Fibroblast of villous mesenchyme (primary cell): ENCODE measurements around the gene PARD6A. TPM values are rescaled to one million over a fixed set of nuclear protein-coding genes. Genes with fewer than 3 reads are reported as not detected.

Experiments
- DNase-seq: peaks from one replicate; pipeline ENCODE4 v3.0.0-alpha.2; 2010; ENCODE audit warnings: low read depth
- H3K4me3 ChIP-seq: 2 replicates; pipeline ENCODE4 v1.5.1; 2011; ENCODE audit warnings: low read depth, mild to moderate bottlenecking, low read length
- total RNA-seq: library from RNA; depleted of rRNA; stranded (reverse); fragments of >200 nt; gene quantifications from 2 replicates; pipeline ENCODE4 v1.2.3, GENCODE V29; 2012
- TF ChIP-seq, protein P1 (sequence below): IDR thresholded peaks from 2 replicates; pipeline ENCODE4 v1.5.1; 2012; ENCODE audit warnings: low read depth, mild to moderate bottlenecking, low read length; ENCODE audit not compliant: insufficient read depth

PARD6A gene
- total RNA-seq, 1 donor: 2.6 TPM

GRCh38 chr16:67657751-67658518 lies 2.8 kb upstream of the PARD6A start:
- no peak for DNase-seq
- H3K4me3 ChIP-seq: no peak overlapping the region
- TF ChIP-seq, protein P1, sequence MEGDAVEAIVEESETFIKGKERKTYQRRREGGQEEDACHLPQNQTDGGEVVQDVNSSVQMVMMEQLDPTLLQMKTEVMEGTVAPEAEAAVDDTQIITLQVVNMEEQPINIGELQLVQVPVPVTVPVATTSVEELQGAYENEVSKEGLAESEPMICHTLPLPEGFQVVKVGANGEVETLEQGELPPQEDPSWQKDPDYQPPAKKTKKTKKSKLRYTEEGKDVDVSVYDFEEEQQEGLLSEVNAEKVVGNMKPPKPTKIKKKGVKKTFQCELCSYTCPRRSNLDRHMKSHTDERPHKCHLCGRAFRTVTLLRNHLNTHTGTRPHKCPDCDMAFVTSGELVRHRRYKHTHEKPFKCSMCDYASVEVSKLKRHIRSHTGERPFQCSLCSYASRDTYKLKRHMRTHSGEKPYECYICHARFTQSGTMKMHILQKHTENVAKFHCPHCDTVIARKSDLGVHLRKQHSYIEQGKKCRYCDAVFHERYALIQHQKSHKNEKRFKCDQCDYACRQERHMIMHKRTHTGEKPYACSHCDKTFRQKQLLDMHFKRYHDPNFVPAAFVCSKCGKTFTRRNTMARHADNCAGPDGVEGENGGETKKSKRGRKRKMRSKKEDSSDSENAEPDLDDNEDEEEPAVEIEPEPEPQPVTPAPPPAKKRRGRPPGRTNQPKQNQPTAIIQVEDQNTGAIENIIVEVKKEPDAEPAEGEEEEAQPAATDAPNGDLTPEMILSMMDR: no peak

DNA sequence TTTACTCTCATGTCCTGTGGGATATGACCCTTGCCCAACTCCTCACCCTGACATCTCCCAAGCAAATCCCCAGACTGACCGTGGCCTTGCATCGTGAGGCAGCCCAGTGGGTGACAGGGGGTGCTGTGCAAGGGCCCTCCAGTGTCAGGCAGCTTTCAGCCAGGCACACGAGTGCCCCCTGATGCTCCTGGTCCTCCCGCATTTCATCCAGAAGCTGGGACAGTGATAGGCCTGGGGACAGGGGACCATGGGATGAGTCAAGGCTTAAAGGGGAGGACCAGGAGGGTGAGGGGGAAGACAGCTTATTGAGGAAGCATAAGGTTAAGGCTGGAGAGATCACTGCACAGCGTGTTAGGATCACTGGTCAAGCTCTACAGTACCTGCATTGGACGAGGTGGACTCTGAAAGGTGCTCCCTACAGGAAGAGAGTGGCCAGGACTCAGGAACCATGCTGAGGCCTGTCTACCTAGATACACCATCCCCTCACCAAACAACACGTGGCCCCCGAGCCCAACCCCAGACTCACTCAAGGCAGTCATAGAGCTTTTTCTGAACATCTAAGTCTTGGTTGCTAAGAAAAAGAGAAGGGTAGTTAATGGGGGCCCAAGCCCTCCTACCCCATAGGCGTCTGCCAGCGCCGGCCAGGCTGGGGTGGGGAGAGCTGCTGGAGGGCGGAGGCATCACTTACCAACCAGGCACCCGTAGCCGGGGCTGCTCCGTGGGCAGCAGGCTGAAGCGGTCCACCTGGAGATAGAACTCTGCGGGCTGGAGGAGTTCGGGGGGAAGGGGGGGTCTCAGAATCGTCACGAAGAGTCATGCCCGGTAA lies 1.7 kb upstream of the PARD6A start:
- TF ChIP-seq, protein P1: no peak
- peak overlapping the region; percentile 92 for H3K4me3 ChIP-seq
- DNase-seq: no peak

DNA sequence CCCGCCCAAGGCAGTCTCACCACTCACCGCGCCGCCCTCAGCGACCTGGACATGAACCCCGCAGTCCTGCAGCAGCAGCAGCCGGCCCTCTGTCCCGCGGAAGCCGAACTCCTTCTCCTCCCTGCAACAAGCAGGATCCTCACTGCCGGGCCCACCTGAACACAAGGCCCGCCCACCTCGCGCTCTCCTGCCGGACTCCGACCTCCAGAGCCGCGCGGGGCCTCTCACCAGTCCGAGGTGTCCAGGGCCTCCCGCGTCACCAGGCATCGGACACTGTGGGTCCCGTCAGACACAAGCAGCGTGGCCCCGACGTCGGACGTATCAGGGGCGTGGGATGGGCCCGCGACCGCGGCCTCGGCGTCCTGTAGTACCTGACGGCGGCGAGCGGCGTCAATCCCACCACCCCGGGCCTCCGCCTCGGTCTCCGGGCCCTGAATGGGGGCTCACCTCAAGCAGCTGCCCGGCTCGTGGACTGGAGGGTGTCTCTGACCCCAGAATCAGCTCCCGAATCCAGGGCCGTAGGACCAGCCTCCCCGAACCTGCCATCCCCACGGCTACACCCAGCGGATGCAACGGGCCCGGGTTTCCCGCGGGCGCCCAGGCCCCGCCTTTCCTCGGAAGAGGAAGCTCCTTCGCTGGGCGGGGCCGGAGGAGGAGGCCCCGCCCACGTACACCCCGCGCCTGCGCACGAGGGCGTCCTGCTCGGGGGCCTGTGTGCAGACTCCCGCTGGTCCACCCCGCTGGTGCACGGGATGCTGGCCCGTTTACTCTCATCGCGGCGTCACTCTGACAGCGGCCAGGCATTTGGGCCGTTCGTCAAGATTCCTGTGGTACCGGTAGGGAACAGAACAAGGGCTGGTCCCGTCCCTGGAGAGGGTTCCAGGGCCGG lies 841 bp upstream of the PARD6A start, which contains the start of gene ACD:
TSS of gene ACD (minus strand) at position 586 of the 889 bp plus-strand sequence. CDS start at position 546, 40 bp downstream.
- peak; percentile 90 for DNase-seq
- TF ChIP-seq, protein P1: no peak
- H3K4me3 ChIP-seq: peak within 1 kb of the TSS; percentile 92

DNA sequence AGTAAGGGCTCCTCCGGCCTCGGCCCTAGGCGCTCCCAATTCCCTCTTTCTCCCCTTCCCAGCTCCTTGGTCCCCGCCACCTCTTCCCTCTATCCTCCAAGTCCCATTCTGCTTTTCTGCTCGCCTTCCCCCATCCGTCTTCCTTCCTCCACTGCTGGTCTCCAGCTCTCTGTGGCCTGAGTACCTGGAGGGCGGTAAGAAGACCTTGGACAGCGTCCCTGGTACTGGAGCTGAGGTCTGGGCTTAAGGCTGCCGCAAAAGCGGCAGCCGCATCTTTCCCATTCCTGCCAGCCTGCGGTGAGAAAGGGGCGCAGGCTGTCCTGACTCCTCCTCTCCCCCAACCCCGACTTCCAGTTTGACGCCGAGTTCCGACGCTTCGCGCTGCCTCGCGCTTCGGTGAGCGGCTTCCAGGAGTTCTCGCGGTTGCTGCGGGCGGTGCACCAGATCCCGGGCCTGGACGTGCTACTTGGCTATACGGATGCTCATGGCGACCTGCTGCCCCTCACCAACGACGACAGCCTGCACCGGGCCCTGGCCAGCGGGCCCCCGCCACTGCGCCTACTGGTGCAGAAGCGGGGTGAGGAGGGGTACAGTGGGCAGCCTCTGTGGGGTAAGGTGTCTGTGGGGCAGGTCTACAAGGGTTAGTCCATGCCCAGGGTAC lies 471 bp downstream of the PARD6A start:
- peak; percentile 38 for DNase-seq
- H3K4me3 ChIP-seq: peak overlapping the region; percentile 49
- TF ChIP-seq, protein P1: no peak

- no peak overlapping the region for H3K4me3 ChIP-seq
- DNase-seq: no peak
- TF ChIP-seq, protein P1: no peak
Measured at GRCh38 chr16:67661886-67662652, 1.3 kb downstream of the PARD6A start.
